ENCODE results near the gene GNLY. TPM values are rescaled to one million over a fixed set of nuclear protein-coding genes. Genes with fewer than 3 reads are reported as not detected.

Gene GNLY
- total RNA-seq, 1 donor from 2014 or later, result not detected

GRCh38 chr2:85732467-85733120, 38.4 kb downstream of the GNLY start:
- H3K9ac ChIP-seq (ENCODE audit: low read depth in 1 of 3, low read length in 3 of 3), result peak overlapping the region; percentile 46 to 71 (median 50)
- H3K4me1 ChIP-seq (ENCODE audit: control insufficient read depth in 3 of 3, insufficient read depth in 3 of 3, low read length in 3 of 3), result peaks cover 72 to 83% (median 78%) of the 10 kb centered on the region in 3 donors
- H3K4me3 ChIP-seq (ENCODE audit: low read length in 3 of 3), result peak overlapping the region in 2 of 3 donors; percentile 24 to 31
- H3K27ac ChIP-seq (ENCODE audit: low read depth, low read length), result peak overlapping the region; percentile 93
- H3K27me3 ChIP-seq (ENCODE audit: control insufficient read depth in 3 of 3, insufficient read depth in 3 of 3, low read length in 3 of 3), result no peaks in the 10 kb centered on the region
- H3K36me3 ChIP-seq (ENCODE audit: control insufficient read depth in 3 of 3, insufficient read depth in 3 of 3, low read length in 3 of 3), result no peaks in the 10 kb centered on the region
- no peaks in the 10 kb centered on the region for H3K9me3 ChIP-seq (ENCODE audit: control insufficient read depth in 3 of 3, low read length in 3 of 3)

GRCh38 chr2:85733121-85733960, 39.2 kb downstream of the GNLY start:
- Histone ChIP-seq H3K27me3 (ENCODE audit: control insufficient read depth in 3 of 3, insufficient read depth in 3 of 3, low read length in 3 of 3) (no peaks in the 10 kb centered on the region), H3K9ac (ENCODE audit: low read depth in 1 of 3, low read length in 3 of 3) (peak overlapping the region; percentile 50 to 78 (median 75)), H3K4me3 (ENCODE audit: low read length in 3 of 3) (peak overlapping the region in 2 of 3 donors; percentile 24 to 45), H3K27ac (ENCODE audit: low read depth, low read length) (peak overlapping the region; percentile 93), H3K4me1 (ENCODE audit: control insufficient read depth in 3 of 3, insufficient read depth in 3 of 3, low read length in 3 of 3) (peaks cover 77 to 84% (median 79%) of the 10 kb centered on the region in 3 donors), H3K36me3 (ENCODE audit: control insufficient read depth in 3 of 3, insufficient read depth in 3 of 3, low read length in 3 of 3) (no peaks in the 10 kb centered on the region), H3K9me3 (ENCODE audit: control insufficient read depth in 3 of 3, low read length in 3 of 3) (no peaks in the 10 kb centered on the region)

- Histone ChIP-seq H3K27me3 (ENCODE audit: control insufficient read depth in 3 of 3, insufficient read depth in 3 of 3, low read length in 3 of 3) (no peaks in the 10 kb centered on the region), H3K4me3 (ENCODE audit: low read length in 3 of 3) (peak overlapping the region in 2 of 3 donors; percentile 29 to 45), H3K4me1 (ENCODE audit: control insufficient read depth in 3 of 3, insufficient read depth in 3 of 3, low read length in 3 of 3) (peaks cover 72 to 83% (median 78%) of the 10 kb centered on the region in 3 donors), H3K27ac (ENCODE audit: low read depth, low read length) (peak overlapping the region; percentile 93), H3K9me3 (ENCODE audit: control insufficient read depth in 3 of 3, low read length in 3 of 3) (no peaks in the 10 kb centered on the region), H3K36me3 (ENCODE audit: control insufficient read depth in 3 of 3, insufficient read depth in 3 of 3, low read length in 3 of 3) (no peaks in the 10 kb centered on the region), H3K9ac (ENCODE audit: low read depth in 1 of 3, low read length in 3 of 3) (peak overlapping the region; percentile 65 to 78 (median 75))
Measured at GRCh38 chr2:85734015-85734414, 39.9 kb downstream of the GNLY start.

GRCh38 chr2:85734942-85735608, 40.9 kb downstream of the GNLY start:
- H3K4me3 ChIP-seq (ENCODE audit: low read length in 3 of 3), result no peak overlapping the region
- no peaks in the 10 kb centered on the region for H3K36me3 ChIP-seq (ENCODE audit: control insufficient read depth in 3 of 3, insufficient read depth in 3 of 3, low read length in 3 of 3)
- H3K27me3 ChIP-seq (ENCODE audit: control insufficient read depth in 3 of 3, insufficient read depth in 3 of 3, low read length in 3 of 3), result no peaks in the 10 kb centered on the region
- H3K9ac ChIP-seq (ENCODE audit: low read depth in 1 of 3, low read length in 3 of 3), result peak overlapping the region in 1 of 3 donors; percentile 78
- H3K9me3 ChIP-seq (ENCODE audit: control insufficient read depth in 3 of 3, low read length in 3 of 3), result no peaks in the 10 kb centered on the region
- H3K4me1 ChIP-seq (ENCODE audit: control insufficient read depth in 3 of 3, insufficient read depth in 3 of 3, low read length in 3 of 3), result peaks cover 65 to 76% (median 72%) of the 10 kb centered on the region in 3 donors
- peak overlapping the region; percentile 93 for H3K27ac ChIP-seq (ENCODE audit: low read depth, low read length)

GRCh38 chr2:85735691-85736090, 41.5 kb downstream of the GNLY start:
- Histone ChIP-seq H3K36me3 (ENCODE audit: control insufficient read depth in 3 of 3, insufficient read depth in 3 of 3, low read length in 3 of 3) (no peaks in the 10 kb centered on the region), H3K9me3 (ENCODE audit: control insufficient read depth in 3 of 3, low read length in 3 of 3) (no peaks in the 10 kb centered on the region), H3K9ac (ENCODE audit: low read depth in 1 of 3, low read length in 3 of 3) (no peak overlapping the region), H3K4me3 (ENCODE audit: low read length in 3 of 3) (no peak overlapping the region), H3K4me1 (ENCODE audit: control insufficient read depth in 3 of 3, insufficient read depth in 3 of 3, low read length in 3 of 3) (peaks cover 70 to 79% (median 74%) of the 10 kb centered on the region in 3 donors), H3K27me3 (ENCODE audit: control insufficient read depth in 3 of 3, insufficient read depth in 3 of 3, low read length in 3 of 3) (no peaks in the 10 kb centered on the region), H3K27ac (ENCODE audit: low read depth, low read length) (no peak overlapping the region)

- no peak overlapping the region for H3K4me3 ChIP-seq (ENCODE audit: low read length in 3 of 3)
- no peak overlapping the region for H3K27ac ChIP-seq (ENCODE audit: low read depth, low read length)
- H3K36me3 ChIP-seq (ENCODE audit: control insufficient read depth in 3 of 3, insufficient read depth in 3 of 3, low read length in 3 of 3), result no peaks in the 10 kb centered on the region
- peaks cover 73 to 80% (median 78%) of the 10 kb centered on the region in 3 donors for H3K4me1 ChIP-seq (ENCODE audit: control insufficient read depth in 3 of 3, insufficient read depth in 3 of 3, low read length in 3 of 3)
- H3K27me3 ChIP-seq (ENCODE audit: control insufficient read depth in 3 of 3, insufficient read depth in 3 of 3, low read length in 3 of 3), result no peaks in the 10 kb centered on the region
- no peak overlapping the region for H3K9ac ChIP-seq (ENCODE audit: low read depth in 1 of 3, low read length in 3 of 3)
- H3K9me3 ChIP-seq (ENCODE audit: control insufficient read depth in 3 of 3, low read length in 3 of 3), result no peaks in the 10 kb centered on the region
Measured at GRCh38 chr2:85736456-85737355, 42.5 kb downstream of the GNLY start.

GRCh38 chr2:85737481-85737880, 43.3 kb downstream of the GNLY start:
- Histone ChIP-seq H3K36me3 (ENCODE audit: control insufficient read depth in 3 of 3, insufficient read depth in 3 of 3, low read length in 3 of 3) (no peaks in the 10 kb centered on the region), H3K9ac (ENCODE audit: low read depth in 1 of 3, low read length in 3 of 3) (no peak overlapping the region), H3K4me1 (ENCODE audit: control insufficient read depth in 3 of 3, insufficient read depth in 3 of 3, low read length in 3 of 3) (peaks cover 75 to 83% (median 79%) of the 10 kb centered on the region in 3 donors), H3K27me3 (ENCODE audit: control insufficient read depth in 3 of 3, insufficient read depth in 3 of 3, low read length in 3 of 3) (no peaks in the 10 kb centered on the region), H3K4me3 (ENCODE audit: low read length in 3 of 3) (no peak overlapping the region), H3K27ac (ENCODE audit: low read depth, low read length) (peak overlapping the region; percentile 36), H3K9me3 (ENCODE audit: control insufficient read depth in 3 of 3, low read length in 3 of 3) (no peaks in the 10 kb centered on the region)

GRCh38 chr2:85737961-85738360, 43.8 kb downstream of the GNLY start:
- Histone ChIP-seq H3K4me3 (ENCODE audit: low read length in 3 of 3) (no peak overlapping the region), H3K4me1 (ENCODE audit: control insufficient read depth in 3 of 3, insufficient read depth in 3 of 3, low read length in 3 of 3) (peaks cover 74 to 83% (median 78%) of the 10 kb centered on the region in 3 donors), H3K9ac (ENCODE audit: low read depth in 1 of 3, low read length in 3 of 3) (no peak overlapping the region), H3K27me3 (ENCODE audit: control insufficient read depth in 3 of 3, insufficient read depth in 3 of 3, low read length in 3 of 3) (no peaks in the 10 kb centered on the region), H3K9me3 (ENCODE audit: control insufficient read depth in 3 of 3, low read length in 3 of 3) (no peaks in the 10 kb centered on the region), H3K36me3 (ENCODE audit: control insufficient read depth in 3 of 3, insufficient read depth in 3 of 3, low read length in 3 of 3) (no peaks in the 10 kb centered on the region), H3K27ac (ENCODE audit: low read depth, low read length) (peak overlapping the region; percentile 36)

- Histone ChIP-seq H3K36me3 (ENCODE audit: control insufficient read depth in 3 of 3, insufficient read depth in 3 of 3, low read length in 3 of 3) (no peaks in the 10 kb centered on the region), H3K27ac (ENCODE audit: low read depth, low read length) (peak overlapping the region; percentile 93), H3K4me1 (ENCODE audit: control insufficient read depth in 3 of 3, insufficient read depth in 3 of 3, low read length in 3 of 3) (peaks cover 73 to 83% (median 78%) of the 10 kb centered on the region in 3 donors), H3K27me3 (ENCODE audit: control insufficient read depth in 3 of 3, insufficient read depth in 3 of 3, low read length in 3 of 3) (no peaks in the 10 kb centered on the region), H3K9me3 (ENCODE audit: control insufficient read depth in 3 of 3, low read length in 3 of 3) (no peaks in the 10 kb centered on the region), H3K4me3 (ENCODE audit: low read length in 3 of 3) (no peak overlapping the region), H3K9ac (ENCODE audit: low read depth in 1 of 3, low read length in 3 of 3) (no peak overlapping the region)
Measured at GRCh38 chr2:85740193-85740592, 46.0 kb downstream of the GNLY start.
